ENCODE measurements around the gene NEK1.
"Not testable (repeated sequence)": the region's sequence is repeated elsewhere in the genome, so short reads cannot be mapped to it uniquely, and the experiment has no call there.

The NEK1 gene

DNA sequence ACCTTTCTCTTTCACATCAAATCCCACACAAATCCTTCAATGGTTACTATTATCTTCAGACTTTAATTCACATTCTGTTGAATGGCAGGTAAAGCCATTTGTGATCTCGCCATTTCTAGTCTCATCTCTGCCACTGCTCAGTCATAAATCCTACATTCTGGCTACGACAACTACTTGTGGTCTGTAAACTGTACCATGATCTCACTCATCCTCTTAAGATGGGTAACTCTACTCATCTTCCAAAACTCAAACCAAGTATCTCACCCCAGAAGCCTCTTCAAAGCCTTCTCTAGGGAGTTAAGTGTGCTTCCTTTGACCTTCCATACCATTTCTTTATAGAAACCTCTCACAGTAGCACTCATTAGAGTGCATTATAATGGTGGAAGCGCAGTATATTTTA is 101.8 kb downstream of the NEK1 start:
- TF ChIP-seq, protein P1, sequence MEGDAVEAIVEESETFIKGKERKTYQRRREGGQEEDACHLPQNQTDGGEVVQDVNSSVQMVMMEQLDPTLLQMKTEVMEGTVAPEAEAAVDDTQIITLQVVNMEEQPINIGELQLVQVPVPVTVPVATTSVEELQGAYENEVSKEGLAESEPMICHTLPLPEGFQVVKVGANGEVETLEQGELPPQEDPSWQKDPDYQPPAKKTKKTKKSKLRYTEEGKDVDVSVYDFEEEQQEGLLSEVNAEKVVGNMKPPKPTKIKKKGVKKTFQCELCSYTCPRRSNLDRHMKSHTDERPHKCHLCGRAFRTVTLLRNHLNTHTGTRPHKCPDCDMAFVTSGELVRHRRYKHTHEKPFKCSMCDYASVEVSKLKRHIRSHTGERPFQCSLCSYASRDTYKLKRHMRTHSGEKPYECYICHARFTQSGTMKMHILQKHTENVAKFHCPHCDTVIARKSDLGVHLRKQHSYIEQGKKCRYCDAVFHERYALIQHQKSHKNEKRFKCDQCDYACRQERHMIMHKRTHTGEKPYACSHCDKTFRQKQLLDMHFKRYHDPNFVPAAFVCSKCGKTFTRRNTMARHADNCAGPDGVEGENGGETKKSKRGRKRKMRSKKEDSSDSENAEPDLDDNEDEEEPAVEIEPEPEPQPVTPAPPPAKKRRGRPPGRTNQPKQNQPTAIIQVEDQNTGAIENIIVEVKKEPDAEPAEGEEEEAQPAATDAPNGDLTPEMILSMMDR (IDR thresholded peaks at IDR 0.05; ENCODE audit: borderline replicate concordance, control extremely low read depth, extremely low read depth, insufficient read depth, missing control alignments) = no peak
- in situ Hi-C loops (cut with MboI; ENCODE audit: low sequenced_read_pairs, unreplicated experiment) = no loop called here
- DNase-seq (ENCODE audit: low spot score) = no peak

DNA sequence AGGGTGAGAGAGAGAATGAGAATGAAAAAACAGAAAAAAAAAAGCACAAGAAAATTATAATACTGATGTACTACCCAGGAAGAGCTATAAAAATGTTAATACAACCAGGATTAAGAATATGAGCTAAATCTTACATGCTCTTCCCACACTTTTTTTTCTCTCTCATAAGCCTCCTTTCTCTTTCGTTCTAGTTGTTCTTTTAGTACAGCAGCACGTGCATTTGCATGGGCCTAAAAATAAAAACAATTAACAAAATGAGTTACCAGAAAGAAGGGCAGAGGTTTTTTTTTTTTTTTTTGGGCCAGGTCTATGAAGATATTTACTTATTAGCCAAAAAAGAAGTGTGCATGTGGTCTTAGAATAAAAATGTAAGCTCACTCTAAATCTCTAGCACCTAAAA is 105.5 kb downstream of the NEK1 start:
- no peak for DNase-seq (ENCODE audit: low spot score)
- in situ Hi-C loops (cut with MboI; ENCODE audit: low sequenced_read_pairs, unreplicated experiment) = no loop called here

DNA sequence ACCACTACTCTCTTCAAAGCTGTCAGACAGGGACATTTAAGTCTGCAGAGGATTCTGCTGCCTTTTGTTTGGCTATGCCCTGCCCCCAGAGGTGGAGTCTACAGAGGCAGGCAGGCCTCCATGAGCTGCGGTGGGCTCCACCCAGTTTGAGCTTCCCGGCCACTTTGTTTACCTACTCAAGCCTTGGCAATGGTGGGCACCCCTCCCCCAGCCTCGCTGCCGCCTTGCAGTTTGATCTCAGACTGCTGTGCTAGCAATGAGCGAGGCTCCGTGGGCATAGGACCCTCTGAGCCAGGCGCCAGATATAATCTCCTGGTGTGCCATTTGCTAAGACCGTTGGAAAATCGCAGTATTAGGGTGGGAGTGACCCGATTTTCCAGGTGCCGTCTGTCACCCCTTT is 112.5 kb downstream of the NEK1 start:
- DNase-seq (ENCODE audit: low spot score); in situ Hi-C loops (cut with MboI; ENCODE audit: low sequenced_read_pairs, unreplicated experiment): not testable (repeated sequence)

More for the DNA sequence above, 105.5 kb downstream of the NEK1 start:
- TF ChIP-seq, protein P1 (IDR thresholded peaks at IDR 0.05; ENCODE audit: borderline replicate concordance, control extremely low read depth, extremely low read depth, insufficient read depth, missing control alignments) = no peak

DNA sequence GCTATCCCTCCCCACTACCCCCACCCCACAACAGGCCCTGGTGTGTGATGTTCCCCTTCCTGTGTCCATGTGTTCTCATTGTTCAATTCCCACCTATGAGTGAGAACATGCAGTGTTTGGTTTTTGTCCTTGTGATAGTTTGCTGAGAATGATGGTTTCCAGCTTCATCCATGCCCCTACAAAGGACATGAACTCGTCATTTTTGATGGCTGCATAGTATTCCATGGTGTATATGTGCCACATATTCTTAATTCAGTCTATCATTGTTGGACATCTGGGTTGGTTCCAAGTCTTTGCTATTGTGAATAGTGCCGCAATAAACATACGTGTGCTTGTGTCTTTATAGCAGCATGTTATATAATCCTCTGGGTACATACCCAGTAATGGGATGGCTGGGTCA is 118.1 kb downstream of the NEK1 start:
- in situ Hi-C loops (cut with MboI; ENCODE audit: low sequenced_read_pairs, unreplicated experiment); DNase-seq (ENCODE audit: low spot score): not testable (repeated sequence)

DNA sequence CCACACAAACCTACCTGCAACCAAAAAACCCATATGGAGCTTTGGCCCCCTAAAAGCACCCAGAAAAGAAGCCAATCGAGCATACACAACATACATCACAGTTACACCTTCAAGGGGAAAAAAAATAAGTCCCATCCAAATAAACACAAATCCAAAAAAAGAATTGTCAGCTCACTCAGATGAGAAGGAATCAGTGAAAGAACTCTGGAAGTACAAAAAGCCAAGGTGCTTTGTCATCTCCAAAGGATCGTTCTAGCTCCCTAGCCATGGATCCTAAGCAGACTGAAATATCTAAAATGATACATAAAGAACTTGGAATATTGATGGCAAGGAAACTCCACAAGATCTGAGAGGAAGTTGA is 119.2 kb downstream of the NEK1 start:
- in situ Hi-C loops (cut with MboI; ENCODE audit: low sequenced_read_pairs, unreplicated experiment) = no loop called here
- TF ChIP-seq, protein P1 (IDR thresholded peaks at IDR 0.05; ENCODE audit: borderline replicate concordance, control extremely low read depth, extremely low read depth, insufficient read depth, missing control alignments) = no peak
- DNase-seq (ENCODE audit: low spot score) = no peak

DNA sequence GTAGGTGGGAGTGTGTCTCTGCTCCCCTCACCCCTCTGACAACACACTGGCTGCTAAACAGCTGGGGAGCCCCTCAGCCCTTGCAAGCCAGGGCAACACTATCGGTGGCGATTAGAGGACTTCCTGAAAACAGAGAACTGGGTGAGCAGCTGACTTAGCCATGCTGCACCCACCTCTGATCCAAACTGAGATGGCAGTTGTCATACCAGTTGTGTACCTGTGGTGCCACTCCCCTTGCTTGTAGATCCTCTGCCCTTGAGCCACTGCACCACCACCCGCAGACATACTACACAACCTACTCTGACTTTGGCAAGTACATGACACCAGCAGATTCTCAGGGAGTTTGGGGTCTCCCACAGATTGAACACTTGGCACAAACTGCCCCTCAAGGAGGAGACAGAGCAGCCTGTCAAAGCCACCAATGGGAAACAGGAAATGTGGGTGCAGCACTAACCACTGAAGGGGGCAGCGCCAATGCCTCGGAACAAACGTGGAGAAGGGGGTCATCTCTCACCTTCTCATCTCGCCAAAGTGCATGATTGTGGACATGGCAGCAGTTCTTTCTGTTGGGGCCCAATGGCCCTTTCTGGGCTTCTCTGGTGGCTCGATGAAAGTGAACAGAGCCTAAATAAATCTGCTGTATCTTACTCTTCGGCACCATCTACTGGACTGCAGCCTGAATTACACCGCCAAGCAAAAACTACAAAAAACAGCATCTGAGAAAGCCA is 119.8 kb downstream of the NEK1 start:
- TF ChIP-seq, protein P1 (IDR thresholded peaks at IDR 0.05; ENCODE audit: borderline replicate concordance, control extremely low read depth, extremely low read depth, insufficient read depth, missing control alignments) = peak; percentile 45
- peak; percentile 50 for DNase-seq (ENCODE audit: low spot score)
- in situ Hi-C loops (cut with MboI; ENCODE audit: low sequenced_read_pairs, unreplicated experiment) = no loop called here

DNA sequence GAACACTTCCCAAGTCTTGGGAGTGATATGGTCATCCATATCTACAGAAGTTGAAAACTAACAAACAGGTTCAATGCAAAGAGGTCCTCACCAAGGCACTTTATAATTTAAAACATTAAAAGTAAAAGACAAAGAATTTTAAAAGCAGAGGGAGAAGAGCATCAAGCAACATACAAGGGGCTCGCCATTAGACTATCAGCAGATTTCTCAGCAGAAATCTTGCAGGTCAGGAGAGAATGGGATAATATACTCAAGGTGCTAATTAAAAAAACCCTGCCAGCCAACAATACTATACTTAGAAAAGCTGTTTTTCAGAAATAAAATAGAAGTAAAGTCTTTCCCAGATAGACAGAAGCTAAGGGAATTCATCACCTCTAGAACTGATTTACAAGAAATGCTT is 121.2 kb downstream of the NEK1 start:
- in situ Hi-C loops (cut with MboI; ENCODE audit: low sequenced_read_pairs, unreplicated experiment) = no loop called here

More for the DNA sequence above, 121.2 kb downstream of the NEK1 start:
- no peak for DNase-seq (ENCODE audit: low spot score)
- TF ChIP-seq, protein P1 (IDR thresholded peaks at IDR 0.05; ENCODE audit: borderline replicate concordance, control extremely low read depth, extremely low read depth, insufficient read depth, missing control alignments) = no peak

Measured in GM13976 (cell line).